DMS53 treated with DMSO at 0.1 percent for 48 hours (cell line): ENCODE data around the gene CES2.

Experiments used
- DNase-seq: peaks from one replicate; lab custom pipeline; 2025; ENCODE audit not compliant: unreplicated experiment; lab: John Stamatoyannopoulos, UW

CES2 gene

DNA sequence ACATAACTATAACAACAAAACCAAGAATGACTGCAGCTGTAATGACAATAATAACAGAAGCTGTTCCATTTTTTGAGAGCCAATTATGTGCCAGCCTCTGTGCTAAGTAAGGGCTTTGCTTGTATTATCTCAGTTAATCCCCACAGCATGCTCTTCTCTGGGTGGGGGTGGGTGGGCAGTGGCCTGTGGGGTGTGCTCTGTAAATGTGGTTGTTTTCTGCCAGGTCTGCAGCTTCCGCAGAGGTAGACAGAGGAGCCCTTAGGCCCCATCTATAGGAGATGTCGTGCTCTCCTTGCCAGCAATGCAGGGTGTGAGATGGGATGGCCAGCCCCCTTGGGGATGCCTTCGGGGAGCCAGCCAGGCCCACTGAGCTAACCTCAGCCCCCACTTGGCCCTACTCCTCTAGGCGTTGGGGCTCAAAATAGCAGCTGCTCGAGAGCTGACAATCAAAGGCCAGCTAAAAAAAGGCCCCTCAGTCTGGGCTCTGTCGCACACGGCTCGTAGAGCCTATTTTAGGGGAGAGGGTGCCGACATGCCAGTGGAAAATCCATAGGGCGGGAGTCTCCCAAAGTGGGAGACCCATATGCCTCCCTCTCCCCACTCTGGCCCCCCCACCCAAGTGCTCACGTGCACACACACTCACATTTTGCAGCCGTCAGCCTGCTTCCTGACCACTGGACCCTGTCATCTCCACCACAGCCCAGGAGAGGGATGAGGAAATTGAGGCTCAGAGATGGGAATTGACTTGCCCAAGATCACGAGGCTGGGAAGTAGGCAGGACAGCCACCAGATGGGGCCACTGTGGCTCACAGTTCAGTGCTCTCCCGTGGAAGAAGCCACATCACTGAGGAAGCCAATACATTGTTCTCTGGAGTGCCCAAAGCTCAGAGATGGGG, 32.4 kb upstream of the CES2 start:
- no peak for DNase-seq

DNA sequence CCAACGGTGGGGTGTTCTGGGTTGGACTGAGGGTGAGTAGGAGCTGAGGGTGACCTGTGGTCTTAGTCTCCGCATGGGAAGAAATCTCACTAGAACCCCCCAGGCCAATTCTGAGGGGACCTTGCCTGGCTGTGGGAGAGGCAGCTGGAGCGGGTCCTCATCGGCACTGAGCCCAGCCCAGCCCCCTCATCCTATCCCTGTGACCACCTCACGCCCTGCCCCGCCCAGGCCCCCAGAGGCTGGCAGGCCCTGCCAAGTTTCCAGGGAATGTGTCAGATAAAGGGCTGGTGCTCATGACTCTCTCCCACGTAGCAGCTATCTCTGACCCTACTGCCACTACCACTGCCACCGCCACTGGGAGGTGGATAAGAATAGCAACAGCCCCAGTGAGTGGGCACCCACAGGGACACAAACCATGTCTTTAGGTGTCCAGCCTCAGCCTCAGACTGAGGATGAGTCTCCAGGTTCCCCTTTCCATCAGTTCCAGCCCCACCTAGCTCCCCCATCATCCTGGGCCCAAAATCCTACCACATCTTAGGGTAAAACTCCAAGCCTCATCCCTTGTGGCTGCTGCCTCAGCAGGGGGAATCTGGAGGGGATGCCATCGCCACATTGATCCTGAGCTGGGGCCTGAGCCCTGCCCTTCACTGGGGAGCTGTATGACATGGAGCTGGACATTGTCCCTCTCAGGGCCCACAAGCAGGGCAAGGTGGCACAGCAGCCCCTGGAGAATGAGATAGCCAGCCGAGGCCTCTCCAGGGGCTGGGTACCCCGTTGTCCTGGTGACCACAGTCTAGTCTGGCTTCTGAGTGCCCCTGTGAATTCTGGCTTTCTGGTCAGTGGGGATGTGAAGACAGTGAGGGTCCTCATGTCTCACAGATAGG, 31.5 kb upstream of the CES2 start:
- no peak for DNase-seq

DNA sequence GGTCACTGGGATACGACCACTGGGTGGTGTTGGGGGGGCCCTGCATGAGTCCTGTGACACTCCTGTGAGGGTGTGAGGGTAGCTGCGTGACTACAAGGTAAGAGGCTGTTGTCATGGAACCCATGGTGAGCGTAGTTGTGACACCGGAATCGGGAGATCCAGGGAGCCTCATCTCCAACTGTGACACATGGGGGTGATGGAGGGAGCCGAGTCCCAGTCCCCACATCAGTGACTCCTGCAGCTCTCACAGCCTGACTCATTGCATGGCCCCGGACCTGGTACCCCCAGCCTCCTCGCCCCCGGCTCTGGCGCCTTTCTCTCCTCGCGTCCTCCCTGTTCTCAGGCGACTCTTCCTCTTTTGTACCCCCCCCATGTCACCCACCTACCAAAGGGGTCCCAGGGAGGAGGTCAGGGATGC, 30.9 kb upstream of the CES2 start:
- DNase-seq, result no peak

DNA sequence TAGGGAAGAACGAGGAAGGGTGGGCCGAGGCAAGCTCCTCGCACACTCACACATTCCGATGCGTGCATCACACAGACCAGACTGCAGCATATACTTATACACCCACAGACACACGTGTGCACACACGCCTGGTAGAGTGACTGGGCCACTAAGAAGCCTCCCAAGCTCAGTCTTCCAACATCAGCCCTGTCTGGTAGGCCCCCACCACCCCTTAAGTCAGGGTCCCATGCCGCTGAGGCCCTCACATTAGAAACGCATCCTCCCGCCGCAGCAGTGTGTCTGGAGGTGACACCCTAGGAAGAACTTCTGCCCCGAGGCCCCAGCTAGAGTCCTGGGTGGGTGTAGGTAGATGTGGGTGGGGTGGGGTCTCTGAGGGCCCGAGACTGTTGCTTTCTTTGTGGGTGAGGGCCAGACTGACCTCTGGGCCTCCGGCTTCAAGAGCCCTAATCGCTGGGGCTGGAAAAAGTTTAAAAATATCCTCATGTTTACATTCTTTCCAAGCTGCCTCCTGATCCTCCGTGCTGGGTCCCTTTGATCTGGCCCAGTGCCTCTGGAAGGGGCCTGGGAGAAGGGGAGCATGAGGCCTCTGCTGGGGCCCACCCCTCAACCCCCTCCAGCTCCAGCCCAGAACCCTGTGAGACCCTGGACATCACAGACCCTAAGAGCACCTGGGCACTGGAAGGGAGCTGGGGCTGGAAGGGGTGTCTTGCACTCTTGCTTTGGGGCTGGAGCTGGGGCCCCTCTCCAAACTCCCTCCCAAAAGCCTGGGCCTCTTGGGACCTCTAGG, 30.3 kb upstream of the CES2 start:
- no peak for DNase-seq

DNA sequence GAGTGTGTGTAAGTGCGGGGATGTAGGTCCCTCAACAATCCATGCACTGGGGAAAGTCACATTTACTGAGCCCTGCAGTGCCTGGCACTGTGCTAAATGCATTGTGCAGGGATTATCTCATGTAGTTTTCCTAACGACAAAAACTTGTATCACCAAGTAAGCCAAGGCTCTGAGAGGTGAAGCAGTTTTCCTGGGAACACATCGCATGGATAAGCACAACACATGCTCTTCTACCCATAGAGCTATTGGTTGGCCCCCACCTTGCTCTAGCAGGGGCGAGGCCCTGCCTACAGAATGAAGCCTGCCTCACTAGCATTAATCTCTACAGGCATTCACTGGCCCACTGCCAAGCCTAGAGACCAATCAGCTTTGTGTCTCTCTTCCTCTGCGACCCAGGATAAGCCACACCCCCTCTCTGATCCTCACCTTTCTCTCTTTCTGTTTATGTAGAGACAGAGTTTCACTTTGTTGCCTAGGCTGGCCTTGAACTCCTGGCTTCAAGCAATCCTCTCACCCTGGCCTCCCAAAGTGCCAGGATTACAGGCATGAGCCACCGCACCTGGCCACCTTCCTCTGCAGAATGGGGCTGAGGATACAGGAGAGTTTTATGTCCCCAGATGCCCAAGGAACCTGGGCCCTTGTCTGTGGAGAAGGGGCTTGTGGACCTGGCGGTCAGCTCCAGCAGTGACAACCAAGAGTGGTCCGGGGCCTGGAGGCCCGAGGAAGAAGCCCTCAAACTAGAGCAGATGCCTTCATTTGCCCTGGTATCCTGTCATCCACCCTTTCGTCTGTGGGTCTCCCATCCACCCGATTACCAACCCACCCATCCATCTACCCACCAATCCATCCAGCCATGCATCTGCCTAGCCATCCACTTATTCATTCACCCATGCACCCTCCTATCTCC, 29.4 kb upstream of the CES2 start:
- no peak for DNase-seq

GRCh38 chr16:66906916-66907836, 28.1 kb upstream of the CES2 start:
- no peak for DNase-seq

DNA sequence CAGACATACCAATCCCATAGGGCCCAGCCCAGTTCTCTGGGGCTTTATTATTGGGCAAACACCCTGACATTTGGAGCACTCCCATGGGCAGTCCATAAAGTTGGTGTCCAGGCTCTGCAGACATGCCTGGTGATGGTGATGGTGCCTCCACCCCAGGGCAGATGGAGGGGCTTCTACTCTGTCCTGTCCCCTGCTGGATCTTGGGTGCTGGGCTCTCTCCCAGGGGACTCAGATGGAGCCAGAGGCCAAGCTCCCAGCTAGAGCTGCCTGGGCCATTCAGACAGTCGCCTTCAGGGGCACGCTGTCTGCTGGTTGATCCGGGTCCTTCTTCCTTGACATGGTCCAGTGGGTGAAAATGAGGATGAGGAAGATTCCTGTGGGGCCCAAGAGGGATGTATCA, 27.2 kb upstream of the CES2 start:
- DNase-seq, result no peak

DNA sequence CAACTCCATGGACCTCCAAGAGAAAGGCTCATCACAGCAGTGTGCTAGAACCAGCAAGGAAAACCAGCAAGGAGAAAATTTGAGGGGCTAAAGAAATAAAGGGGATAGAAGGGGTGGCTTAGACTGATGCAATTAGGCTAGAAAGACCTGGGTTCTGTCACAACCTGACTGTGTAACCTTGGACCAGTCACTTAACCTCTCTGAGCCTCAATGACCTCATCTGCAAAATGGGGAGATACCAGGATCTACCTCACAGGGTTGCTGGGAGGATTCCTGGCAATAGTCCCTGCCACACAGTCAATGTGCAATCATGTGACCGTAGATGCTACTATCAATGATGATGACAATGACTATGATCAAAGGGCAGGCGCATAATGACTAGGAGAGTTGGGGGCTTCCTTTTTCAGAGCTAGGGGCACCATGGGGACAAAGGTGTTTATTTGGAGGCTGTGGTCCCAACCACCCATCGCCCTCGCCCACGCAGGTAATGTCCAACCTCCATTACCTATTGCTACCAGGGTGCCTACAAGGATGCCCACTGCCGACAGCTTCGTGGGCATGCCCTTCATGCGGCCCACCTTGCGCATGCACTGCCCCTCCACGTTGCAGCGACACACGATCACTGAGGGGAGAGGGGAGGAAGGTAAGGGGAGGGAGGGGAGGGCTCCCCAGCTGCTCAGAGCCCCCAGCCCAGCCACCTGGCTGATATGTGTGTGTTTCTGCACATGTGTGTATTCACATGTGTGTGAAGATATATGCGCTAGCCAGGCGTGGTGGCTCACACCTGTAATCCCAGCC, 26.4 kb upstream of the CES2 start:
- no peak for DNase-seq

- DNase-seq, result no peak
These were observed 25.0 kb upstream of the CES2 start for GRCh38 chr16:66910175-66910940.

DNA sequence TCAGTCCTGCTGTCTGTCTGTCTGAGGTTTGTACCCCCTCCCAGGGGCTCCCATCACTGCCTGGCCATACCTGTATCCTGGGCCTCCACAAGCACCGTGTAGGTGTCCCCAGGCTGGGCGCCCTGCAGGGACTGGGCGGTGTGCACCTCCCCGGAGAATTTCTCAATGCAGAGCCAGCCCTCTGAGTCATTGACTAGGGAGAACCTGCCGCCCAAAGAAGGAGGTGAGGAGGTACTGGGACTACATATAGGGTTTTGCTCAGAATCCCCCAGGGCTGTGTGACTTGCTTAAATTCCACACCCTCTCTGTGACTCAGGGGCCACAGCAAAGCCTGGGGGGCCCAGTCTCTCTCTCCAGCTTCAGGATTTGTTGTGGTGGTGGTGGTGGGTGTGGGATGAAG, 24.2 kb upstream of the CES2 start:
- no peak for DNase-seq

DNA sequence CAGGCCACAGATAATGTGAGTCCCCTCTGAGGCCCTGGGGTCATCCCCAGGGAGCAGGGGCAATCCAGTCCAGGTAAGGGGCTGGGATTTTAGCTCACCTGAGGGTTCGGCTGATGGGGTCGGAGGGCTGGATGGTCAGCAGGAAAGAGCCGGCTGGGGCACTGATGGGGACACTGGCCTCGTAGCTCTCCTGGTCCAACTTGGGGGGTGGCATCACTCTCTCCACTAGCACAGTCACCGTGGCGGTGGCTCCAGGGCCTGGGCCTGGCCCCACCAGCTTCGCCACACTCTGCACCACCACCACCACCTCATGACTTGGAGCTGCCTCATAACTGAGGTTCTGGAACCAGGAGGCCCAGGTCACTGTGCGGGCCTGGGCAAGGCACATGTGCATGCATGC, 23.5 kb upstream of the CES2 start:
- DNase-seq, result no peak

- no peak for DNase-seq
These were observed 22.2 kb upstream of the CES2 start for GRCh38 chr16:66913081-66913480.

DNA sequence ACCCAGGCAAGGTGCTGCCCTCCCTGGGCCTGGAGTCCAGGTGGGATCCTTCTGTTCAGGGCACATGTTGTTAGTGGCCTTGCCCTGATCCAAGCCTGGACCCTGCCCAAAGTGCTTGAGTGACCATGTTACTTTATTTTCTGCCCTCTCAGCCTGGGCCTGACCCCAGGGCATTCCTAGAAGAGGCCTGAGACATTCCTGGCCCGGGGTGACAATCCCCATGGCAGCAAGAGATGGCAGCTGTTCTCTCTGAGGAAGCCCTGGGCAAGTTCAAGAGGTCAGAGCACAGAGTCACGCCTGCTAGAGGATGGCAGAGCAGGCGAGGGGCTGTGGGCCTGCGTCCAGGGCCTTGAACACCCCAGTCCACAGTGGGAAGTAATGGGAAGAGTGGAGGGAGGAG, 21.6 kb upstream of the CES2 start:
- no peak for DNase-seq

DNA sequence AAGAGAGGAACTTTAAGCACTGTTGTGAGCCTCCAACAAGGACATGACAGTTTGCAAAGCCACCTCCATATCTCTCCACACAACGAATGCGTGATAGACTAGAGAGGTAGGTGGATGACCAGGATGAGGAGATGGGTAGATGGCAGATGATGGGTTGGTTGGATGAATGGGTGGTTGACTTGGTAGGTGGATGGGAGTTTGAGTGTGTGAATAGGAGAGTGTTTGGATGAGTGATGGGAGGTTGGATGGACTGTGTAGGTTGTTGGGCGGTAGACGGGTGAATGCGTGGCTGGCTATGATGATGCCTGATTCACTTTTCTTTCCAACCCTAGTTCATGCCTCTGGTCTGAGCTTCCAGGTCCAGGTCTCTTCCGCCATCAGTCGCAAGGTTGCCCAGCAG, 20.8 kb upstream of the CES2 start:
- no peak for DNase-seq

- no peak for DNase-seq
These were observed 20.3 kb upstream of the CES2 start for GRCh38 chr16:66915041-66915440.

GRCh38 chr16:66916518-66916917, 18.8 kb upstream of the CES2 start:
- DNase-seq, result no peak

DNA sequence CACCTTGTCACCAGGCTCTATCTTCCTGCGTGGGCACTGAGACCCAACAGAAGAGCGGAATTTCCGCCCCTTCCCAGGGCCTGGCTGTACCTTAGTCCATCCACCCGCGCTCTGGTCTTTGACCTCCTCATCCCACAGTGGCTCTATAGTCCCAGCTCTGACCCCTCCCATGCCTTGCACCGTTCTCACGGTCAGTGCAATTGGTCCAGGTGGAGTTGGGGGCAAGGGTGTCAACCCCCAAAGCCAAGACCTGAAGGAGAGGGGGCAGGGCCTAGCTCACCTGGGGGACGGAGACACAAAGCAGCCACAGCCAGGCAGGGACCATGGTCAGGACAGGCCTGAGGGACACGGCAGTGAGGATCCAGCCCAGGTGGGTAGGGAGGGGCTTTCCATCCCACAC, 17.6 kb upstream of the CES2 start:
- no peak for DNase-seq

DNA sequence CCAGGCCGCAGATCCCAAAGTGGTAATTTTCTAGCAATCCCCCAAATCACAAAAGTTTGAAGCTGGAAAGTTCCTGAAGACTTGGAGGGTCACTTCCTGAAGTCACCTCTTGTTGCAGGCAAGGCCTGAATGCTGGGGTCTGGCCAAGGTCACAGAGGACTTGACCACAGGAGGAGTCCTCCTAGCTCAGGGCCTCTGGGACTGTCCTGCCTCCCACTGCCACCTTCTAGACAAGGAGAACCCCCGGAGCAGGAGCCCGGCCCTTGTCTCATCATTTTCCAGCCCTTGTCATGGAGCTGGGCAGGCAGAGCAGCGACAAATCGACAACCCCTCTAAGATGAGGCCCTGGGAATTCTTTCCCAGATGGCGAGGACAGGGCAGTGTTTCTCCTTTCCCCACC, 17.0 kb upstream of the CES2 start:
- DNase-seq, result no peak
